ENCODE results near the gene FBXL16.

FBXL16 gene

GRCh38 chr16:750485-750884 lies 44.9 kb upstream of the FBXL16 start:
- no peak overlapping the region for H3K4me3 ChIP-seq (ENCODE audit: low read depth in 1 of 2, low read length in 1 of 2)
- H3K9me3 ChIP-seq = no peaks in the 10 kb centered on the region
- TF ChIP-seq CTCF (IDR thresholded peaks at IDR 0.05) = no peak
- no peak overlapping the region for H3K27ac ChIP-seq
- peaks cover 6% of the 10 kb centered on the region for H3K27me3 ChIP-seq
- H3K4me1 ChIP-seq (ENCODE audit: control insufficient read depth in 1 of 2, insufficient read depth in 1 of 2, low read depth in 1 of 2, low read length in 1 of 2) = peaks cover 4 to 12% of the 10 kb centered on the region in 2 experiments
- H3K36me3 ChIP-seq = no peaks in the 10 kb centered on the region

DNA sequence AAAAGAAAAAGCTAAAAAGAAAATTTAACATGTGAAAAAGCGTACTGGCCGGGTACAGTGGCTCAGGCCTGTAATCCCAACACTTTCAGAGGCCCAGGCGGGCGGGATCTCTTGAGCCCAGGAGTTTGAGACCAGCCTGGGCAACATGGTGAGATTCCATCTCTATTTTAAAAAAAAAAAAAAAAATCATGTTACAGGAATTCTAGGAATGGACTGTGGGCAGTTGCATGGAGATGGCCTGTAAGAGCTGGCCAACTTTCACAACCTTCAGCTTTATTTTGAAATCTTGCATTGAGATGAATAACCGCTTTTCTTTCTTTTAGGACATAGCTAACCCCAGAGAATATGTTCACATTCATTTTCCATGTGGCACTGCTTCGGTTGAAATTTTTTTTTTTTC lies 43.4 kb upstream of the FBXL16 start:
- Histone ChIP-seq H3K27me3 (peaks cover 6% of the 10 kb centered on the region), H3K27ac (no peak overlapping the region), H3K4me1 (ENCODE audit: control insufficient read depth in 1 of 2, insufficient read depth in 1 of 2, low read depth in 1 of 2, low read length in 1 of 2) (no peaks in the 10 kb centered on the region), H3K9me3 (no peaks in the 10 kb centered on the region), H3K4me3 (ENCODE audit: low read depth in 1 of 2, low read length in 1 of 2) (no peak overlapping the region), H3K36me3 (no peaks in the 10 kb centered on the region)
- TF ChIP-seq CTCF (IDR thresholded peaks at IDR 0.05) = no peak

- no peak for TF ChIP-seq CTCF (IDR thresholded peaks at IDR 0.05)
- Histone ChIP-seq H3K27ac (no peak overlapping the region), H3K4me3 (ENCODE audit: low read depth in 1 of 2, low read length in 1 of 2) (no peak overlapping the region), H3K36me3 (no peaks in the 10 kb centered on the region), H3K4me1 (ENCODE audit: control insufficient read depth in 1 of 2, insufficient read depth in 1 of 2, low read depth in 1 of 2, low read length in 1 of 2) (no peaks in the 10 kb centered on the region), H3K9me3 (no peaks in the 10 kb centered on the region), H3K27me3 (peaks cover 6% of the 10 kb centered on the region)
Observed at GRCh38 chr16:747978-748746, 42.6 kb upstream of the FBXL16 start.

DNA sequence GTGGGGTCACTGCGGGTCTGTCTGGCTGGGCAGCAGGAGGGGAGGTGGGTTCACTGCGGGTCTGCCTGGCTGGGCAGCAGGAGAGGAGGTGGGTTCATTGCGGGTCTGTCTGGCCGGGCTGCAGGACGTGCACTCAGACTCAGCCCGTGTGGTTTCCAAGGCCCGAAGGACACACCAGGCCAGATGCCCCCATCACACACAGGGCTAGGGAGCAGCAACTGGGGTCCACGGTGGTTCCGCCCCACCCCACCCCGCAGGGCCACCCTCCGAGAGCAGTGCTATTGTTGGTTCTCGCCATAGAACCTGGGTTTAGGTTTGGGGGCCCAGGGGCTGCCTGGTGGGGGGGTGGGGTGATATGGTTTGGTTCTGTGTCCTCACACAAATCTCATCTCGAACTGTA lies 41.0 kb upstream of the FBXL16 start:
- no peak overlapping the region for H3K4me3 ChIP-seq (ENCODE audit: low read depth in 1 of 2, low read length in 1 of 2)
- H3K27me3 ChIP-seq = peaks cover 6% of the 10 kb centered on the region
- TF ChIP-seq CTCF (IDR thresholded peaks at IDR 0.05) = no peak
- H3K36me3 ChIP-seq = no peaks in the 10 kb centered on the region
- H3K4me1 ChIP-seq (ENCODE audit: control insufficient read depth in 1 of 2, insufficient read depth in 1 of 2, low read depth in 1 of 2, low read length in 1 of 2) = no peaks in the 10 kb centered on the region
- no peaks in the 10 kb centered on the region for H3K9me3 ChIP-seq
- H3K27ac ChIP-seq = no peak overlapping the region

DNA sequence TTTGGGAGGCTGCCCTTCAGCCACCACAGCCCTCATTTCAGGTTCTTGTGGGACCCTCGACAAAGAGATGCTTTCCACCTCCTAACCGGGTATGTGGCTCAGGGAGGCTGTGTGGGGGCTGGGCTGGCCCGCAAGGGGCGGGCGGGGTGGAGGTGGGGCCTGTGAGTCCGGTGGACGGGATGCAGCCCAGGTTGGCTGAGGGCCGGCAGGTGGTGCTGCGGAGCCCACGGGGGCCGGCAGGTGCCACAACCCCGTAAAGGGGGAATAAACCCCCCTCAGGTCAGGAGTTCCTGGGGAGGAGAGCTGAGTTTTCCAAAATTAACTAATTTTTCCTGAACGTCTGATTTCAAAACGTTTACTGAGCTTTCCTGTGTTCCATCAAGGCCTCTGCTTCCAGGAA lies 40.1 kb upstream of the FBXL16 start:
- no peak overlapping the region for H3K4me3 ChIP-seq (ENCODE audit: low read depth in 1 of 2, low read length in 1 of 2)
- no peaks in the 10 kb centered on the region for H3K9me3 ChIP-seq
- no peaks in the 10 kb centered on the region for H3K36me3 ChIP-seq
- peaks cover 4 to 6% of the 10 kb centered on the region in 2 experiments for H3K4me1 ChIP-seq (ENCODE audit: control insufficient read depth in 1 of 2, insufficient read depth in 1 of 2, low read depth in 1 of 2, low read length in 1 of 2)
- H3K27me3 ChIP-seq = peaks cover 6% of the 10 kb centered on the region
- no peak overlapping the region for H3K27ac ChIP-seq
- no peak for TF ChIP-seq CTCF (IDR thresholded peaks at IDR 0.05)
